NCI-H510A treated with DMSO at 0.1 percent for 48 hours (cell line): Measurements from ENCODE around the gene CD96.

ENCODE experiments used
- DNase-seq: peaks from one replicate; lab custom pipeline; 2025; lab: John Stamatoyannopoulos, UW

CD96 gene

DNA sequence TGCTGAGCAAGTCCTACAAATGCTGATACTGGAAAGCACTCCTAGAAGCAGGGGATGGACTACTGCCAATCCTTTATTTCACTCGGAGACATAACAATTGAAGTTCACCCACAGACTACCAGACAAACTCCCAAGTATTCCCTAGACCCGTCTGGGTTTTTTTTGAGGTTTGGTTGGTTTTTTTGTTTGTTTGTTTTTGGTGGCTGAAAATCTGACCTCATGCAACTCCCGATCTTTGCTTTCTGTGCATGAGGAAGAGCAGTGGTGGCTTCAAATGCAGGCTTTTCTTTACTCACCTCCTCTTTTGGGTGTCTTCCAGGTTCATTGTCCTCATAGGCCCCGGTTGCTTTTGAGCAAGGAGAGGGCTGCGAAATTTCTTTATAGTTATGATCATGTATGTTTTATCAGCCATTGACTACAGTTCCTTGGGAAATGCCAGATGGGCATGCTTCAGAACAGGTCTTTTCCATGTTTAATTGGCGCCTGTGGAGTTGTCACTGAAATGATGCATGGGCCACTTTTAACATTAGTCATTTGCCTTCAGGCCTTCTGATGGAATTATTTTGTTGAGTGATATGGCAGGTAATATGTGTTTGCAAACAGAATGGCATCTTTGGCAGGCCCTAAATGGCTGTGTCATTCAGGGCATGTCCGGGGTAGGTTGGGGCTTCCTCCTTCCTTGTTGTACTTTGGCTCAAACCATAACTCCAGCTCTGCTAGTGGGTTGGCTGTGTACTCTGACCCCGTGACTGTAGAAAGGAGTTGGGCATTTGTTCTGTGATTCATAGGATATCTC, 134.4 kb downstream of the CD96 start:
- no peak for DNase-seq

DNA sequence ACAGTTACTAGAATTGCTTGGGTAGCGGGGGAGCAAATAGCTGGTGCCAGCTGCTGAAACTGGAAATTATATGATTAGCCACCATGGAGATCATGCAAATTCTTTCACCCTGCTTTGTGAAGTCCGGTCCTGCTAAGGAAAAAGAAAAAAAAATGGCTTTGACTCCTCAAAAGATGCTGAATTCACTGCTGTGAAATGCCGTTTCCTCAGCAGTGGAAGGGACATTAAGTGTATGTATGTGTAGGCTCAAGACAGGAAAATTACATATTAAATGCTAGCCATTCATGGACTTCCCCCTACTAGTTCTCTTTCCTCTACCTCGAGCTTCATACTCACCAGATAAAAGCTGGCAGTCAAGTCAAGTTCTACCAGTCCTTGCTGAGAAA, 135.0 kb downstream of the CD96 start:
- DNase-seq = no peak

DNA sequence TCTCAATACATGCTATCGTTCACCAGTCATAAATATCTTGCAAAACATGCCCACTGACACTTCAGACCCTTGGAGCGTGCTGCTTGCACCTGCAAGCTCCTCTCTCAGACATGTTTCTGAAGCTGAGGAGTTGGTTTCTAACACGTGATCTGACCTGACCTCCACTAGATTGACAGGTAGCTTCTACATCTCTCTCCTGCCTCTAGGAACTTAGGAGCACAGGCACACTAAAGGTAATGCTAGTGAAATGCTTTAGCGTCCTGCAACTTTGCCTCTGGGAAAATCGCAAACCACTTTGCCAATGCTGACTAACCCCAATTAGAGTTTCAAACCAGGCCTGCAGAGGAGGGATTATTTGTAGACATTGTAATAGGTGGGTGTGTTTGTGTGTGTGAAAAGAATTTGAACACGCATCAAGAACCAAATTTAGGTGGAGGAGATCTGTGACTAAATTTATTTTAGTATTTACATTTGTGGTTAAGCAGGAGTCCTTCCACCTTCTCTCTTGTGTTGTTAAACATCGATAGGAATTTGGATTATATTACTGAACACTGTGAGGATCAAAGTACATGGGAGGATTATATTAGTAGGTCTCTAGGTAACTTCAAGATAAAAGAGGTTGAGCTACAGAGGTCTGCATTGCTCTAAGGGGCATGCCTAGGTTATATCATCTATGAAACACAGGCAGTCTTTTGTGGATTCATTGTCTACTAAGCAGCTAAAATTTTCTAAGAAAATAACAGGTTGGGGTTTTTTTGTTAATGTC, 139.8 kb downstream of the CD96 start:
- DNase-seq = no peak

- DNase-seq = no peak
Measured at GRCh38 chr3:111684640-111685039, 142.6 kb downstream of the CD96 start.

- no peak for DNase-seq
Measured at GRCh38 chr3:111688190-111688800, 146.3 kb downstream of the CD96 start.

DNA sequence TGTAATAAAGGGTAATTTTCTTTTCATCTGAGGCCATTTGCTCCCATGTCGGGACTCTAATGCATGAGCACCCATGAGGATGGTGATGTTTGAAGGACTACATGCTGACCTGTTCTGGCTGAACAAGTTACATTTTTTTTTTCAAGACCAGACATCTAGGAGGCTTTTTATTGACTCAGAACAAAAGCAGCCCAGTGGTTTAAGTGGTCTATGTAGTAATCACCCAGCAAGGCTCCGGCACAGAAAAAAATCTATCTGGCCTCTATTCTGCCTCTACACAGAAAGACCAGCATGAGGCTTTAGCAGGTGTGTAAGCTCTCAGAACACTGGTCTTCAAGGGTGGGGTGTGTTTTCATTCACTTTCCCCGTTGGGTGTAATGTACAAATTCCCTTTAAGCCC, 148.2 kb downstream of the CD96 start:
- DNase-seq = no peak

GRCh38 chr3:111691293-111691909, 149.4 kb downstream of the CD96 start:
- DNase-seq = peak; percentile 5

DNA sequence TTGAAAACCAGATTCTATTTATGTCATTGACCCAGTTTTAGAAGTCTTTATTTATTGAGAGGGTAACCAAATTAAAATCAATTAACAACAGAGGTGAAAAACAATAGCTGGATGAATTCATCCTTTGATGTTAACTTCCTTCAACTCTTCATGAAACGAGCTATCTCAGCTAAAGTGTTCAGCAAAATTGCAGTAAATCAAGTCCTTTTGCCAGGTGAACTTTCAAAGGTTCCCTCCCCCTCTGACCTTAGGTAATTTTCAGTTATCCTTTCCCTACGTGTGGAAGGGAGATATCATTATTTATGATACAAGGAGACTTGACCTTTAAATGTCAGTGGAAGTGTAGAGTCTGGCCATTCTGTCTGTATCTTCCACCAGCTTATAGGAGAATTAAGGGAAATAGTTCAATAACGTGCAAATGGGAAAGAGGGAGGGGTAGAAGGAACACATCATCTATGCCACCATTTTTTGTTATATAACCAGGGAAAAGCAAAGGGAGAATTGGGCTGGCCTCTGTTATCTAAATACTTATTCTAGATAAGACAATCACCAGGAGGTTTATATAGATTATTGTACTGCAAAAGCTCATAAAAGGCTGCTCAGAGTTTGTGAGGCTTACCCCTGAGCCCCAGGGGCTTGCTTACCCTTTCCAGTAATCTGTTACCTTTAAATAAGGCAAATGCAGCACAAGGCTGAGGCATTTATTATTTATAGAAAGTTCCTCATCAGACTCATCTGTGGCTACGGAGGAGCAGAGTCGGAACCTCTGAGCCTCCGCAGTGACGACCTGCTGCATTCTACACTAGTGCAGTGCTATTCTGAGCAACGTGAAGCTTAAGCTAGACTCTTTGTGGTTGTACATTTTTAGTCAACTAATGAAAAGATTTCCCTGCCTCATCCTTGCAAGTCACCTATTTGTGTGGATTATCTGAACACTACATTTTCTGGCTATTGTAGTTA, 150.9 kb downstream of the CD96 start:
- no peak for DNase-seq

- DNase-seq = no peak
Measured at GRCh38 chr3:111694471-111694870, 152.5 kb downstream of the CD96 start.

GRCh38 chr3:111695636-111696117, 153.7 kb downstream of the CD96 start:
- no peak for DNase-seq

DNA sequence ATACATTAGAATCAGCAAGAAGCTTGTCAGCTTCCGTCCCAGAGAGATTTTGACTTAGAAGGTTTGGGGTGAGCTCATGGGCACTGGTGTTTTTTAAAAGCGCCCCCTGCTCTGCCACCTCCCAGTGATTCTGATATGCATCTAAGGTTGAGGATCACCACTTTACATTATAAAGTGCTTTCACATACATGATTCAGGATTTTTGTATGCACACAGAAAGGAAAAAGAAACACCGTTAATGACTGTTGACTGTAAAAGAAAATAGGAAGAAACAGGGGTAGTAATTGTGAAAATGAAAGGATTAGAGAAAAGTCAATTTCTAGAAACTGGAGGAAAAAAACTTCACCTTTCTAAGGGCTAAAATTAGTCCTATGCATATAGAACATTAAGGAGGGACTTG, 158.1 kb downstream of the CD96 start:
- DNase-seq = no peak

GRCh38 chr3:111701292-111701906, 159.4 kb downstream of the CD96 start:
- no peak for DNase-seq
